Left cardiac atrium (tissue), 2 donors: ENCODE measurements around the gene EXOSC5. TPM values are rescaled to one million over a fixed set of nuclear protein-coding genes. Genes with fewer than 3 reads are reported as not detected.

Source experiments
- total RNA-seq, 2 donors: library from RNA; stranded (reverse); fragmentation: NEBNext Ultra II Directional; extraction: Animal tissue kit (Norgen Biotek cat#: 25700); gene quantifications; one replicate each; pipeline ENCODE4 v1.2.1, GENCODE V29; 2021
- donor health status: DM: no; HTN: yes; CAD: no; lungs with severe emphysema.
- donor health status: DM: yes; HTN: yes; CAD: no.

The EXOSC5 gene
- total RNA-seq, 2 donors from 2014 or later = 8.1 to 13.4 TPM

Other genes with a start within 250 kb of the EXOSC5 start
- gene CYP2S1, start 204.1 kb downstream of the EXOSC5 start, total RNA-seq = 1 to 10 TPM; 1.1 to 1.3 TPM
- 10 to 100 TPM; 27.5 to 31.8 TPM for gene AXL, start 178.1 kb downstream of the EXOSC5 start, total RNA-seq
- gene HNRNPUL1, start 133.0 kb downstream of the EXOSC5 start, total RNA-seq = 100 to 1,000 TPM; 116 to 147 TPM
- 10 to 100 TPM; 18.0 to 18.6 TPM for gene CCDC97, start 87.2 kb downstream of the EXOSC5 start, total RNA-seq
- gene TGFB1, start 43.4 kb downstream of the EXOSC5 start, total RNA-seq = 10 to 100 TPM; 29.3 to 31.5 TPM
- gene B9D2, start 33.2 kb downstream of the EXOSC5 start, total RNA-seq = 1 to 10 TPM; 3.5 to 4.1 TPM
- gene TMEM91, start 20.8 kb downstream of the EXOSC5 start, total RNA-seq = 1 to 10 TPM; 6.3 to 6.8 TPM
- gene BCKDHA, start 459 bp upstream of the EXOSC5 start, total RNA-seq = 10 to 100 TPM; 24.0 to 31.4 TPM
- 1 to 10 TPM; 1.4 to 3.2 TPM for gene B3GNT8, start 30.0 kb upstream of the EXOSC5 start, total RNA-seq
- 10 to 100 TPM; 59.0 to 67.6 TPM for gene DMAC2, start 42.6 kb upstream of the EXOSC5 start, total RNA-seq
- gene ERICH4, start 45.8 kb upstream of the EXOSC5 start, total RNA-seq = not detected
- 1 to 10 TPM in 1 of 2 donors, under 1 TPM in 1; 0.89 to 1.2 TPM for gene CEACAM21, start 178.8 kb upstream of the EXOSC5 start, total RNA-seq
- gene CEACAM4, start 229.7 kb upstream of the EXOSC5 start, total RNA-seq = under 1 TPM; 0.84 to 0.91 TPM